Activated CD4-positive, alpha-beta T cell treated with anti-CD3 and anti-CD28 coated beads, Interleukin-10, Interleukin-2, amounts not matched to agents 100 ng/mL and 50 ng/mL, durations not matched to agents 16 hours and 8 hours (primary cell): ENCODE measurements around the gene RASGRF1.
"Not testable (repeated sequence)": the region's sequence is repeated elsewhere in the genome, so short reads cannot be mapped to it uniquely, and the experiment has no call there.

Source experiments
- DNase-seq: peaks from one replicate; pipeline ENCODE4 v3.0.0-alpha.2; 2020

RASGRF1 gene

GRCh38 chr15:79090487-79091203 lies at the start of gene RASGRF1:
Gene RASGRF1, minus strand, starts transcription at chr15:79090780. Its CDS starts 282 bp downstream, at chr15:79090498.
- no peak for DNase-seq

GRCh38 chr15:79136434-79137046 lies 46.0 kb upstream of the RASGRF1 start:
- no peak for DNase-seq

- DNase-seq = no peak
These were observed 42.7 kb upstream of the RASGRF1 start for GRCh38 chr15:79133309-79133708.

GRCh38 chr15:79132770-79133169 lies 42.2 kb upstream of the RASGRF1 start:
- DNase-seq = no peak

GRCh38 chr15:79132361-79132760 lies 41.8 kb upstream of the RASGRF1 start:
- DNase-seq = no peak

GRCh38 chr15:79130535-79131130 lies 40.1 kb upstream of the RASGRF1 start:
- DNase-seq = no peak

GRCh38 chr15:79129235-79129634 lies 38.7 kb upstream of the RASGRF1 start:
- no peak for DNase-seq

- no peak for DNase-seq
These were observed 38.0 kb upstream of the RASGRF1 start for GRCh38 chr15:79128556-79128955.

GRCh38 chr15:79124388-79124787 lies 33.8 kb upstream of the RASGRF1 start:
- no peak for DNase-seq

- no peak for DNase-seq
These were observed 32.4 kb upstream of the RASGRF1 start for GRCh38 chr15:79122991-79123390.

- no peak for DNase-seq
These were observed 31.8 kb upstream of the RASGRF1 start for GRCh38 chr15:79122391-79122790.

GRCh38 chr15:79121571-79121970 lies 31.0 kb upstream of the RASGRF1 start:
- DNase-seq = no peak

- DNase-seq = no peak
These were observed 27.0 kb upstream of the RASGRF1 start for GRCh38 chr15:79117442-79118204.

- no peak for DNase-seq
These were observed 26.2 kb upstream of the RASGRF1 start for GRCh38 chr15:79116771-79117170.

GRCh38 chr15:79115986-79116665 lies 25.5 kb upstream of the RASGRF1 start:
- no peak for DNase-seq

- DNase-seq = no peak
These were observed 23.3 kb upstream of the RASGRF1 start for GRCh38 chr15:79113831-79114230.

GRCh38 chr15:79111404-79111803 lies 20.8 kb upstream of the RASGRF1 start:
- DNase-seq = not testable (repeated sequence)

- no peak for DNase-seq
These were observed 14.6 kb upstream of the RASGRF1 start for GRCh38 chr15:79105141-79105540.

- no peak for DNase-seq
These were observed 12.0 kb upstream of the RASGRF1 start for GRCh38 chr15:79102595-79102994.

- no peak for DNase-seq
These were observed 11.4 kb upstream of the RASGRF1 start for GRCh38 chr15:79101866-79102581.

GRCh38 chr15:79099692-79100091 lies 9.1 kb upstream of the RASGRF1 start:
- DNase-seq = no peak

- no peak for DNase-seq
These were observed 4.0 kb upstream of the RASGRF1 start for GRCh38 chr15:79094611-79095021.
